Epithelial cell of prostate (primary cell): ENCODE results near the gene SEPTIN12.
A peak's percentile ranks its signal among the peaks of the same experiment; 100 is the strongest.

Source experiments
- DNase-seq: peaks from one replicate; pipeline ENCODE4 v3.0.0-alpha.2; 2011; ENCODE audit warnings: low read depth, low spot score
- H3K27ac ChIP-seq: fragments of 450-650 bp; 2 replicates; pipeline ENCODE4 v1.5.1; 2017; ENCODE audit warnings: mild to moderate bottlenecking

Gene SEPTIN12

GRCh38 chr16:4787627-4788482 lies at the start of gene SEPTIN12:
TSS of gene SEPTIN12 (minus strand) at chr16:4788345. CDS start at chr16:4787645, 700 bp downstream.
- DNase-seq = no peak
- no peak within 1 kb of the TSS for H3K27ac ChIP-seq

GRCh38 chr16:4836727-4837126 lies 48.6 kb upstream of the SEPTIN12 start:
- H3K27ac ChIP-seq = no peak overlapping the region
- no peak for DNase-seq

- no peak overlapping the region for H3K27ac ChIP-seq
- no peak for DNase-seq
These were observed 45.4 kb upstream of the SEPTIN12 start for GRCh38 chr16:4833584-4833983.

GRCh38 chr16:4832698-4833343 lies 44.7 kb upstream of the SEPTIN12 start:
- no peak for DNase-seq
- no peak overlapping the region for H3K27ac ChIP-seq

GRCh38 chr16:4831616-4832015 lies 43.5 kb upstream of the SEPTIN12 start:
- no peak overlapping the region for H3K27ac ChIP-seq
- no peak for DNase-seq

GRCh38 chr16:4830408-4830807 lies 42.3 kb upstream of the SEPTIN12 start:
- no peak for DNase-seq
- no peak overlapping the region for H3K27ac ChIP-seq

GRCh38 chr16:4828567-4829321 lies 40.6 kb upstream of the SEPTIN12 start:
- H3K27ac ChIP-seq = no peak overlapping the region
- no peak for DNase-seq

- DNase-seq = no peak
- H3K27ac ChIP-seq = no peak overlapping the region
These were observed 38.8 kb upstream of the SEPTIN12 start for GRCh38 chr16:4826980-4827379.

- DNase-seq = no peak
- no peak overlapping the region for H3K27ac ChIP-seq
These were observed 38.4 kb upstream of the SEPTIN12 start for GRCh38 chr16:4826526-4826925.

GRCh38 chr16:4825196-4825595 lies 37.1 kb upstream of the SEPTIN12 start:
- DNase-seq = no peak
- no peak overlapping the region for H3K27ac ChIP-seq

GRCh38 chr16:4820652-4821051 lies 32.5 kb upstream of the SEPTIN12 start:
- DNase-seq = no peak
- H3K27ac ChIP-seq = no peak overlapping the region

- no peak overlapping the region for H3K27ac ChIP-seq
- no peak for DNase-seq
These were observed 26.5 kb upstream of the SEPTIN12 start for GRCh38 chr16:4814542-4815173.

- no peak for DNase-seq
These were observed 25.9 kb upstream of the SEPTIN12 start for GRCh38 chr16:4814046-4814445.

GRCh38 chr16:4813251-4814003 lies 25.3 kb upstream of the SEPTIN12 start:
- H3K27ac ChIP-seq = no peak overlapping the region
- DNase-seq = no peak

More at GRCh38 chr16:4814046-4814445, 25.9 kb upstream of the SEPTIN12 start:
- H3K27ac ChIP-seq = no peak overlapping the region

GRCh38 chr16:4811773-4812172 lies 23.6 kb upstream of the SEPTIN12 start:
- DNase-seq = no peak
- no peak overlapping the region for H3K27ac ChIP-seq

- no peak for DNase-seq
- no peak overlapping the region for H3K27ac ChIP-seq
These were observed 23.1 kb upstream of the SEPTIN12 start for GRCh38 chr16:4811242-4811641.

- H3K27ac ChIP-seq = no peak overlapping the region
- no peak for DNase-seq
These were observed 18.1 kb upstream of the SEPTIN12 start for GRCh38 chr16:4806280-4806679.

- H3K27ac ChIP-seq = no peak overlapping the region
- DNase-seq = no peak
These were observed 17.1 kb upstream of the SEPTIN12 start for GRCh38 chr16:4805231-4805630.

GRCh38 chr16:4803898-4804762 lies 16.0 kb upstream of the SEPTIN12 start:
- no peak for DNase-seq

More at GRCh38 chr16:4803898-4804762, 16.0 kb upstream of the SEPTIN12 start:
- peak overlapping the region; percentile 87 for H3K27ac ChIP-seq
